Kasumi-1 (cell line): ENCODE measurements around the gene OR7C2.
"Not testable (repeated sequence)": the region's sequence is repeated elsewhere in the genome, so short reads cannot be mapped to it uniquely, and the experiment has no call there.

Experiments used
- DNase-seq, 2 experiments: peaks; one replicate each; lab custom pipeline; 2025; lab: John Stamatoyannopoulos, UW

OR7C2 gene

DNA sequence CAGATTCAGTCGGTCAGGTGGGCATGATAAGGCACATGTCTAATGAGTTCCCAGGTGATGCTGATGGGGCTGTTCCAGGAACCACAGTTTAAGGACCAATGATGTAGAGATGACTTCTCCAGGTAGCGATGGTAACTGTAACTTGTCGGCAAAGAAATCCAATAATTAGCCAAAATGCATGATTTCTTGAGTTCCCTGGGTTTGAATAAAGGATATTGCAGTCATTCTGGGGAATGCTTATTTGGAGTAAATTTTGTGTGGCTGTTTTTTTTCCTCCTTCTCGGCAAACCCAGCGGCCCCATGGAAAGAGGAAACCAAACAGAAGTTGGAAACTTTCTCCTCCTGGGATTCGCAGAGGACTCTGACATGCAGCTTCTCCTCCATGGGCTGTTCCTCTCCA is at the start of gene OR7C2:
OR7C2 (plus strand) TSS at position 301 of the 400 bp plus-strand sequence; CDS start at position 301, 0 bp downstream.
- no peak for DNase-seq

DNA sequence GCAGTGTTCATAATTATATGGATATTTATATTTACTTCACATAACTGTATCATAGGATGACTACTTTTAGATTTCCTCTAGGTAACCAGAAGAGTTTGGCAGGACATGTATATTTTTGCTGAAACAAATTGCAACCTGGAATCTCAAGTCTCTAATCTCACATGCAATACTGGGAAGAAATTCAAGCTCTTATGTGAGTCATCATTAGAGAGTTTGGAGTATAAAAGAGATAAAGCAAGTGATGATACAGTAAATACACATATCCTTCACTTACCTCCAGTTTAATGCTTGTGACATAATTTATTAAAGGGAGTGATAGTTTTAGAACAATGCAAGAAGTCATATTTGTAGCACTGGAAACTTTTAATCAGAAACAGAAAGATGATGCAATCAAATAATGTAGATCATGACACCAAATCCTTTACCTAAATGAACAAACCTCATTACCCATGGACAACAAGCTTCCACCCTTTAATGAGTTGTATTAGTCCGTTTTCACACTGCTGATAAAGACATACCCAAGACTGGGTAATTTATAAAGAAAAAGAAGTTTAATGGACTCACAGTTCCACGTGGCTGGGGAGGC is 39.5 kb upstream of the OR7C2 start:
- DNase-seq = no peak

DNA sequence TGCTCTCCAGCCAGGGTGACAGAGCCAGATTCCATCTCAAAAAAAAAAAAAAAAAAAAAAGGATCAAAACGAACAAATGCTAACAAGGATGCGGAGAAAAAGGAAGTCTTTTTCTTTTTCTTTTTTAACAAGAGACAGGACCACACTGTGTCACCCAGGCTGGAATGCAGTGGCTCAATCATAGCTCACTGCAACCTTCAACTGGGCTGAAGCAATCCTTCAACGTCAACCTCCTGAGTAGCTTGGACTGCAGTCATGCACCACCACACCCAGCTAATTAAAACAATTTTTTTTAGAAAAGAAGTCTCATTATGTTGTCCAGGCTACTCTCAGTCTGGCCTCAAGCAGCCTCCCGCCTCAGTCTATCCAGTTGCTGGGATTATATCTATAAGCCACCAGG is 34.6 kb upstream of the OR7C2 start:
- DNase-seq = no peak

DNA sequence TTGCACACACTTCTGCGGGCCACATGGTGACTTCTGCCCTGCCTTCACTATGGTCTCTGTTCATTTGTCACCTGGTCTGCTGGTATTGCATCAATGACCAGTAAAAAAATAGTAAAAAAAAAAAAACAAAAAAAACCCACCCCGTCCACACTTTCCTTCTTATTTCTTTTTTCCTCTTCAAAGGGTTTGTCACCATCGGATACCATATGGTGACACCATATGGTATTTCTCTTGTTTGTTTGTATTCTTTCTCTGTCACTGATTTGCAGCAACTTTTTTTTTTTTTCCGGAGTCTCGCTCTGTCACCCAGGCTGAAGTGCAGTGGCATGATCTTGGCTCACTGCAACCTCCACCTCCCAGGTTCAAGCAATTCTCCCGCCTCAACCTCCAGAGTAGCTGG is 26.2 kb upstream of the OR7C2 start:
- no peak for DNase-seq

DNA sequence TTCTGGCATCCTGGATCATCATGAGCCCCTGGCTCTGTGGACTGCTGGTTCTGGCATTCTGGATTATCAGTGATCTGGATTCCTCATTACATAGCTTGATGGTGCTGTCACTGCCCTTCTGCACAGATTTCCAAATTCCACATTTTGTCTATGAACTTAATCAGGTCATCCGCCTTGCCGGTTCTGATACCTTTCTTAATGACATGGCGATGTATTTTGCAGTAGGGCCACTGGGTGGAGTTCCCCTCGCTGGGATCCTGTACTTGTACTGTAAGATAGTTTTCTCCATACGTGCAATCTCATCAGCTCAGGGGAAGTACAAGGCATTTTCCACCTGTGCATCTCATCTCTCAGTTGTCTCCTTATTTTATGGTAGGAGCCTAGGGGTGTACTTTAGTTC is 24.4 kb upstream of the OR7C2 start:
- DNase-seq = peak in 1 of 2 experiments; percentile 2

DNA sequence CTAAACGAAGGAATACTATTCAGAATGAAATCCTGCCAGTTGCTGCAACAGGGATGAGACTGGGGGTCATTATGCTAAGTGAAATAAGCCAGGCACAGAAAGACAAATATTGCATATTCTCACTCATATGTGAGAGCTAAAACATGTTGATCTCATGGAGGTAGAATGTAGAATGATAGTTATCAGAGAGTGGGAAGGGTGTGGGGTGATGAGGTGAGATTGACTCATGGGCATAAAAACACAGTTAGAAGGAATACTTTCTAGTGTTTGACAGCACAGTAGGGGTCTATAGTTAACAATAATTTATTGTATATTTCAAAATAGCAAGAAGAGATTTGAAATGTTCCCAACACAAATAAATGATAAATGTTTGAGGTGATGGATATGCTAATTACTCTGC is 7.8 kb upstream of the OR7C2 start:
- no peak for DNase-seq

DNA sequence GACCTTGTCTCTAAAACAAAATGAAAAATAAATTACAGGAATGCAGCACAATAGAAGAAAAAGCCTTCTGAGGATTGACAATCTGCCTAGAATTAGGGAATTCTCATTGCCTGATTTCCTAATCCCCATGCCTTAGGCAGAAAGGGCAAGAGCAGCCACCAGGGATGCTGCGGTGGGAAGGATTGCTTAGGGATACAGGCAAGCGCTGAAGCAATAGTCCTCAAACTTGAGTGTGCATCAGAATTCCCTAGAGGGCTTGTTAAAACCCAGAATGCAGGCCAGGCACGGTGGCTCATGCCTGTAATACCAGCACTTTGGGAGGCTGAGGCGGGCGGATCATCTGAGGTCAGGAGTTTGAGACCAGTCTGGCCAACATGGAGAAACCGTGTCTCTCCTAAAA is 1.0 kb upstream of the OR7C2 start:
- no peak for DNase-seq

DNA sequence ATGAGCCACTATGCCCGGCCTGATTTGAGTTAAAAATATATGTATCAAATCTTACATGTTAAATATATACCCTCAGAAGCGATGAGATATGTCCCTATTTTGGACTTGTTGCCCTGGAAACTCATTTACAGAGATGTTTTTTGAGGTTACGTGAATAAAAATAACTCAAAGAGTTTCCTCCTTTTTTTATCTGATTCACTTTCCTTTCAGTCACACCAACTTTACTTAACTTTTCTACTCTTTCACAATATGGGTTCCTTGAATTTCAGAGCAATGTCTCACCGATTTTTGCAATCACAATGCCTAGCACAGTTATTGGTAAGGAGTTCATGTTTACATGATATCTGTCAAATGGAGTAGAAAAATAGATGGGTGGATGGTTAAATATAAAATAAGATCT is 2.3 kb downstream of the OR7C2 start:
- DNase-seq = no peak

DNA sequence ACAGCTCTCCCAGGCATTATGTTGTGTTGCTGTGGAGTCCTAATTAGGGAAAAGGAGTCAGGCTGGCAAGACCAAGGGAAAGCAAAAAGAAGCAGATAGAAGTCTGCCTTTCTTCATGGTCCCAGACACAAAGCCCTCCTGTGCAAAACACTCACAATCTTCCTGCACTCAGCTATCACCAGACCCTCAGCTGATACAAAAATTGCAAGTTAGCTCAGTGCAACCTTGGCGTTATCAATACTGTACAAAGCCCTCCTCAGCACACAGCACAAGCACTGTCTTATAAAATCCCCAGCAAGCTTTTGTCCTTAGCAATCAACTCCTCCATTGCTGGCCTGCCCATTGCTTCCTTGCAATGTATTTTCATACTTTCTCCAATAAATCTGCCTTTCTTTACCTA is 3.2 kb downstream of the OR7C2 start:
- DNase-seq = no peak

DNA sequence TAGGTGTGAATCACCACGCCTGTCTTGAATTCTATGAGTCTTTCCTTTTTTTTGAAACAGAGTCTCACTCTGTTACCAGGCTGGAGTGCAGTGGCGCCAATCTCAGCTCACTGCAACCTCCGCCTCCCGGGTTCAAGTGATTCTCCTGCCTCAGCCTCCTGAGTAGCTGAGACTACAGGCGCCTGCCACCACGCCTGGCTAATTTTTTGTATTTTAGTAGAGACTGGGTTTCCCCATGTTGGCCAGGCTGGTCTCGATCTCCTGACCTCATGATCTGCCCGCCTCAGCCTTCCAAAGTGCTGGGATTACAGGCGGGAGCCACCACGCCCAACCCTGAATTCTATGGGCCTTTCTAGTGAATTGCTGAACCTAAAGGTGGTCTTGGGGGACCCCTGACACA is 8.1 kb downstream of the OR7C2 start:
- DNase-seq = not testable (repeated sequence)

DNA sequence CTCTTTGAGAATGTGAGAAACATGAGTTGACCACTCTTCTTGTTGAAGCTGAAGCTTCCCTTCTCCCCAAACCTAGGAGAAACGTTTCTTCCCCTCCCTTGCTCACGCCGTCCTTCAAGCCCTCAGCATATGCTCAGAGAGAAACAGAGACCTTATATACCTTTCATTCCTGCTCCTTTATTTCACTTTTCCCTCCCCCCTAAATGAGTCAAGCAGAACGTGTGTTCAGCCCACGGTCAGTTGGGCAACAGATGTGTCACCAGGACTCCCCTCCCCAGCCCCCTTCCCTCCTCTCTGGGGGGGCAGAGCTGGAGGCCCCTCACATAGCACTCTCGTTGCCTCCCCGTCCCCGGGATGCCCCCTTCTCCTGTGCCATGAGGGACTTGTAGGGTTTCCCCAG is 8.6 kb downstream of the OR7C2 start:
- no peak for DNase-seq

DNA sequence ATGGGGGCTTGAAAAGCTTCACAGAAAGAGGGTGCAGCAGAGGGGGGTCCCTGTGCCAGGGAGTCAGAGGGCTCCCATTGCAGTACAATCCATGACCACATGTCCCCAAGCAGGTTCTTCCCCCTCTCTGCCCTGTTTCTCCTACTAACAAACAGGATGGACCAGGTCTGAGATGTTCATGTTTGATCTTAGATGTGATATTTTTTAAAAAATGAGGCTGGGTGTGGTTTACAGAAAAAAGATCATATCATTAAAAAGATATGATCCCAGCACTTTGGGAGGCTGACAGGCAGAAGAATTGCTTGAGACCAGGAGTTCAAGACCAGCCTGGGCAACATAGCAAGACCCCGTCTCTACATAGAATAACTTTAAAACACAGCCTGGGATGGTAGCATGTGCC is 9.1 kb downstream of the OR7C2 start:
- no peak for DNase-seq

DNA sequence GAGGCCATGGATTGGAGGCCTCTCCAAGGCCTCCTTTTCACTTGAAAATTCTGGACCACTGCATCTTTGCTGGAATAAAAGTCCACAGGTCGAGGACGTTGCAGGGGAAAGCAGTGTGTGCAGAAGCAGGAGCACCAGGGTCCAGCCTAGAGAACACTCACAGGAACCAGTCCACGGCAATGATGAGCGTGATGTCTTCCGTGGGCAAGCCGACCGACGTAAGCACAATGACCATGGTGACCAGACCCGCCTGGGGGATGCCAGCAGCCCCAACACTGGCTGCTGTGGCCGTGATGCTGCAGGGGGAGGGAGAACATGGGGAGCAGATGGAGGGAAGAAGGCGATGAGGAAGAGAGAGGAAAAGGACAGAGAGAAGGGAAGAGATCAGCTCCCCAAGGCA is 11.5 kb downstream of the OR7C2 start:
- no peak for DNase-seq

DNA sequence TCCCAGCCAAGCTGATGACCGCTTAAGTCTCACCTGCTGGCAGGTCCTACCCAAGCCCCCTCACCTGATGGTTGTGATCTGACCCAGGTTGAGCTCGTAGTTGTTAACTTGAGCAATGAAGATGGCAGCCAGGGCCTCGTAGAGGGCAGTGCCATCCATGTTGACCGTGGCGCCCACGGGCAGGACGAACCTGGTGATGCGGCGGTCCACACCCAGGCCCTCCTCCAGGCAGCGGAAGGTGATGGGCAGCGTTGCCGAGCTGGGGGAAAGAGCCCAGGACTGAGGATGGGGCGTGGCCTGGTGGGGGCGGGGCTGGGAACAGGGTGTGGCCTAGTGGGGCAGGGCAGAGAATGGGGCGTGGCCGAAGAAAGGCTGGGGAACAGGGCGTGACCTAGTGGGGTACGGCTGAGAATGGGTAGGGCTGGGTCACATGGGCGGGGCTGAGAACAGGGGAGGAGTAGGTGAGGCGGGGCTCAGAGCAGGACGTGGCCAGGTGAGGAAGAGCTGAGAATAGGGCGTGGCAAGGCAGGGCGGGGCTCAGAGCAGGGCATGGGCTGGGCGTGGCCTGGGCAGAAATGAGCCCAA is 12.9 kb downstream of the OR7C2 start:
- no peak for DNase-seq

DNA sequence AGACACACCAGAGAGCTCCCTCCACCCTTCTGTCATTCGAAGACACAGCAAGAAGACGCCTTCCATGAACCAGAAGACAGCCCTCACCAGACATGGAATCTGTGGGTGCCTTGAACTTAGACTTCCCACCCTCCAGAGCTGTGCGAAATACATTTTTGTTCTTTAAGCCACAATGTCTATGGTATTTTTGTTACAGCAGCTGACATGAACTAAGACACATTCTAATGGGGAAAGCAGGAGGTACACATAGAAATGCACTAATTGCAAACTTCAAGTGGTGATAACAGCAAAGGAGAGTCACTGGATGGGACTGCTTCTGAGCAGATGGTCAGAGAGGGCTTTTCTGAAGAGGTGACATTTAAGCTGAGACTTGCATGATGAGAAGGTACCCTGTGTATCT is 16.2 kb downstream of the OR7C2 start:
- DNase-seq = no peak

DNA sequence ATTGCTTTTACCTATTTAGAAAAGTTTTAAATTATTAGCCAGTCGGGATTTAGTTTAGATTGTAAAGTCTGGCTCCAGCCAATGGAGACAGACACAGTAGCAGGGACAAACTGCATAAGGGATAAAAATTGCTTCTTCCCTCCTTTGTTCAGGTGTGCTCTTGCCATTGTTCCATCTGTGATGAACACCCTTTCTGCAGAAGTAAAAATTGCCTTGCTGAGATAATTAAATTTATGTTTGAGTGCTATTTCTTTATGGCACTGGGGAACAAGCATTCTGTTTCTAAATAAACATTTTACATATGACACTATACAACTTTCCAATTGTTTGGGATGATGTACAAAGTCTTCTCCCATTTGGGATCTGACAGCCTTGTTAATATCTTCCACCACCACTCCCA is 18.0 kb downstream of the OR7C2 start:
- DNase-seq = no peak

DNA sequence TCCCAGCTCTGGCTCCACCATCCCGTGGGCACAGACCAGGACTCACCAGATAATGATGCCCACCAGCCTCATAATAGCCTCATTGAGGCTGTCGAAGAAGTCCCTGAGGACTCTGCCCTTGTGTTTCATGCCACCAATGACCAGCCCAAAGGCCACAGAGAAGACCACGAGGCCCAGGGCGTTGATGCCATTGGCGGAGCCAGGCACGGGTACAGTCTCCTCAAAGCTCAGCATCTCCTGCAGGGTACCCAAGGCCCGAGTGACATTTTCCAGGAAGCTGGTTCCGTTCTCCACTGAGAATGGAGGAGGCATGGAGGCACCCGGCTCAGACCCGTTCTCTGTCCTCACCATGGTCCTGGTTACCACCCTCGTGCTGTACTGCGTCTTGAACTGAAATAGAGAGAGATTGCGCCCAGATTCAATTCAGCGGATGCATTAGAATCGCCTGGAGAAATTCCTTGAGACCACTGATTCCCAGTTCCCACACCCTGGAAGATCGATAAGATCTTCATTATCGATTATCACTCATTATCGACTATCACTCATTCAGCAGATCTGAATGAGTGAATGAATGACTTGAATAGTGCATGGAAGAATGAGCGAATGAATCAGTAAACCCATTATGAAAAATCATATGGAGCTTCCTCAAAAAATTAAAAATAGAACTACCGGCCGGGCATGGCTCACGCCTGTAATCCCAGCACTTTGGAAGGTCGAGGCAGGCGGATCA is 20.8 kb downstream of the OR7C2 start:
- no peak for DNase-seq

DNA sequence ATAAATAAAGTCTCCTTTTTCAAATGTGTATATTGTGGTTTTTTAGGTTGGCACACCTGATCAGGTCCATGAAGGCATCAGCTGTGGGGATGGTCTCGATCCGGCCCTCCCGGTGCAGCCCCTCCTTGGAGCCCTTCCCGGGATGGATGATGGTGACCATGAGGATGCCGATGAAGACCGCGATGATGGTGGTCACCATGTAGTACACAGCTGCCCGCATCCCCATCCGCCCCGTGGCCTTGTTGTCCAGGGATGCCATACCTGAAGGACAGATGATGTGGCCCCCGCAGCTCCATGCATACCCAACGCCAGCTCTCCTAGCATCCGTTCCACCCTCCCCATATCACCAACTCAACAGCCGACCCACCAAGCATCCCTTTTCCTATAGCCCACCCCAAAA is 27.0 kb downstream of the OR7C2 start:
- no peak for DNase-seq

DNA sequence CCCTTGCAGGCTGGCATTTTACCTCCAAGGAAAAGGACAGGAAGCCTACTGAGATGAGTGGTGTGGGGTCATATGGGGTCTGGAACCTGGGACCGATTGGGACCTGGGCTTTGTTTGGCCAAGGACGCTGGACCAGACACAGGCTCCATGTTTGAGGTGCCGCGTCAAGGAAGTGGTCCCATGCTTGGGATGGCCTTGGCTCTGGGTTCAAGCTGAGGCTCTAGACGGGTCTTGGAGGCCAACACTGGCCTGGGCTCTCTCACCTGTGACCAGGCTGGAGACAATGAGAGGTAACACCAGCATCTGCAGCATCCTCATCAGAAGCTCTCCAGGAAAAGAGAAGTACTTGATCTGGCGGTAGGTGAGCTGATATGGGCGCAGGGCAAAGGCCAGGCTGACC is 30.2 kb downstream of the OR7C2 start:
- DNase-seq = no peak

DNA sequence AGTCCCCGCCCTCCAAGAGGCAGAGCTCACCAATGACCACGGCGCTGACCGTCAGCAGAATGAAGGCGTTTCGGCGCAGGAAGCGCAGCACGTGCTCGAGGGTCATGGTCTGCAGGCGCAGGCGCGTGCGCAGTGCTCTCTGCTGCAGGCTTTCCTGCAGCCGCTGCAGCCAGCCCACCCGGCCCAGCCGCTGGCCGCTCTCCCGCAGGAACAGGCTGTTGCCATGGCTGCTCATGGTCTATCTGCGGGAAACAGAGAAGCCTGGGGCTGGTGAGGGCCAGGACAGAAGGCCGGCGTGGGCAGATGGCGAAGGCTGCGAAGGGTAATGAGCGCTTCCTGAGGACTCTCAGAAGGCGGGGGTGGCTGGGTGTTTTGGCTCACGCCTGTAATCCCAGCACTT is 31.4 kb downstream of the OR7C2 start:
- no peak for DNase-seq

DNA sequence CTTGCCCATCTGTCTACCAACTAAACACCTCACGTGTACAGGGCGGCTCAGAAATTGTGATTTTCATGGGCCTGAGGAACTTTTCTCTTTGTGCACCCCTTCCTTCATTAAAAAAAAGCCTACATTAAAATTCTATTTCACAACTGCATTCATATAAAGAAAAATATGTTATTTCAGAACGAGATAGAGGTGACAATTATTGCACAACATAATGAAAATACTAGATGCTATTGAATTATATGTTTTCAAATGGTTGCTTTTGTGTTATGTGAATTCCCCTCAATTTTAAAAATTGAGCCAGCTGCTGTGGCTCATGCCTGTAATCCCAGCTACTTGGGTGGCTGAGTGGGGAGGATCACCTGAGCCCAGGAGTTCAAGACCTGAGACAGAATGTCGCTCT is 33.2 kb downstream of the OR7C2 start:
- DNase-seq = no peak

DNA sequence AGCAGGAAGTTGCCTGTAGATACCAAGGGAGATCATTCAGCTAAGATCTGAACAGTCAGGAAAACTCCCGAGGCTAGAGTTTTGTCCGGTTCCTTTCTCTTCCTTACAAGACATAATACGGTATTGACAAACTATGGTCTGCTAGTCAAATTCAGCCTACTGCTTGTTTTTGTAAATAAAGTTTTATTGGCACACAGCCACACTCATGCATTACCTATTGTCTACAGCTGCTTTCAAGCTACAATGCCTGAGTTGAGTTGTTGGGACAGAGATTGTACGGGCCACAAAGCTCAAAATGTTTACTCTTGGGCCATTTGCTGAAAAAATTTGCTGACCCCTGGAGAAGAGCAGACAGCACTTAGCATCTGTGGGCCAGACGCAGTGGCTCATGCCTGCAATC is 35.8 kb downstream of the OR7C2 start:
- DNase-seq = no peak

DNA sequence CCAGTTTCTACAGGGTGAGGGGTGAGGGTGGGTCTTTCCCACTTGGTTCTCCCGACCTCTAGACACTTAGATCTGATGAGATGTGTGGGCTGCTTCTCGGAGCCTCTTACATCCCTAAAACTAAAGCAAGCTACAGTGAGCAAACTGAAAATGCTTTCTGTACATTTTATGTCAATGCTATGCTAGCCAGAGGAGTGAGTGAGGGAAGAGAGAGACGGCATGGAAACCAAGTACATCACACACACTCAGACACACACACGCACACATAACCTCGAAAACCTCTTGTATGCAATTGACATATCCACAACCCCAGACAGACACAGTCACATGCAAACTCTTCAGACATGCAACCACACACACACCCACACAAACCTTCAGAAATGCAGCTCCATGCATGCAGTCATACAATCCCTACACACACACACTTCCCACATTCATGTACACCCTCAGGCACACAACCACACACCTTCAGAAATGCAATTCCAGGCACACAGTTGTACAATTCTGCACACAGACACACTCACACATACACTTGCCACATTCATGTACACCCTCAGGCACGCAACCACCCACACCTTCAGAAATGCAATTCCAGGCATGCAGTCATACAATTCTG is 37.0 kb downstream of the OR7C2 start:
- DNase-seq = no peak
